Activated CD8-positive, alpha-beta T cell treated with anti-CD3 and anti-CD28 coated beads for 36 hours (primary cell): Measurements from ENCODE around the gene SNCAIP. TPM values are rescaled to one million over a fixed set of nuclear protein-coding genes. Genes with fewer than 3 reads are reported as not detected.
A peak's percentile ranks its signal among the peaks of the same experiment; 100 is the strongest.

ENCODE experiments used
- ATAC-seq: fragments of 200-7000 bp; cut with Tn5 transposase; one replicate; pipeline ENCODE4 v1.10.0; 2021; ENCODE audit warnings: mild to moderate bottlenecking, moderate library complexity
- CTCF ChIA-PET: fragments of 350-600 bp; sonication (Branson Sonifier 250); formaldehyde crosslinking; loops from one replicate; lab custom pipeline; 2021; ENCODE audit warnings: antibody characterized with exemption; lab: Charles Lee
- POLR2A ChIA-PET: fragments of 350-600 bp; sonication (Branson Sonifier 250); formaldehyde crosslinking; loops from one replicate; lab custom pipeline; 2021; ENCODE audit warnings: antibody characterized with exemption; lab: Charles Lee
- DNase-seq: peaks from one replicate; pipeline ENCODE4 v3.0.0-alpha.2; 2020
- H3K27ac Mint-ChIP-seq: one replicate; pipeline ENCODE4 v1.8.0; 2021; ENCODE audit warnings: mild to moderate bottlenecking, mixed read lengths
- H3K27me3 Mint-ChIP-seq: one replicate; pipeline ENCODE4 v1.8.0; 2021; ENCODE audit warnings: mixed read lengths
- H3K36me3 Mint-ChIP-seq: one replicate; pipeline ENCODE4 v1.8.0; 2021; ENCODE audit warnings: low read depth, mixed read lengths
- H3K4me1 Mint-ChIP-seq: one replicate; pipeline ENCODE4 v1.8.0; 2021; ENCODE audit warnings: low read depth, mixed read lengths
- H3K4me3 Mint-ChIP-seq: one replicate; pipeline ENCODE4 v1.8.0; 2021; ENCODE audit warnings: mild to moderate bottlenecking, moderate library complexity, mixed read lengths
- H3K9me3 Mint-ChIP-seq: one replicate; pipeline ENCODE4 v1.8.0; 2021; ENCODE audit warnings: mixed read lengths
- intact Hi-C: fragments of 100-400 bp; cut with micrococcal nuclease; formaldehyde crosslinking; loops from one replicate; pipeline ENCODE4 v1.10.0; 2022
- total RNA-seq, 2 experiments: library from RNA; stranded (reverse); gene quantifications; one replicate each; pipeline ENCODE4 v1.2.3, GENCODE V29; 2021
- TF ChIP-seq, protein P1 (sequence below): fragments of 200-600 bp; IDR thresholded peaks from one replicate; pipeline ENCODE4 v1.8.0; 2022; ENCODE audit warnings: antibody characterized with exemption, mild to moderate bottlenecking

SNCAIP gene
- total RNA-seq, 2 experiments from 2014 or later = not detected

DNA sequence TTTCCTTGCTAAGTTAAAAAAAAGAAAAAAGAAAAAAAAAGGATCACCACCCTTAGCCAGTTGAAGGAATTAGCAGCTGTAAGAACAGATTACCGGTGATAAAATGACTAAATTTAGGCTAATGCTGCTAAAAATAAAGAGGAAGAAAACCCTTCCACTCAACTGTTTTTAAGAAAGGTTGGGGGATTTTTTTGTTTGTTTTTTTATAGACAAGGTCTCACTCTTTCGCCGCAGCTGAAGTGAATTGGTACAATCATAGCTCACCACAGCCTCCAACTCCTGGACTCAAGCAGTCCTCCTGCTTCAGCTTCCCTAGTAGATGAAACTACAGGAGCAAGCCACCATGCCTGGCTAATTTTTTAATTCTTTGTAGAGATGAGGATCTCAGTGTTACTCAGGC is 101.7 kb downstream of the SNCAIP start:
- H3K4me3 Mint-ChIP-seq = no peak overlapping the region
- peaks cover 7% of the 10 kb centered on the region for H3K27me3 Mint-ChIP-seq
- ATAC-seq (no peak), DNase-seq (no peak)
- intact Hi-C loops = no loop called here
- ChIA-PET CTCF (no interaction called here), POLR2A (no interaction called here)
- H3K27ac Mint-ChIP-seq = no peak overlapping the region
- no peaks in the 10 kb centered on the region for H3K36me3 Mint-ChIP-seq
- H3K9me3 Mint-ChIP-seq = no peaks in the 10 kb centered on the region
- no peaks in the 10 kb centered on the region for H3K4me1 Mint-ChIP-seq
- TF ChIP-seq, protein P1, sequence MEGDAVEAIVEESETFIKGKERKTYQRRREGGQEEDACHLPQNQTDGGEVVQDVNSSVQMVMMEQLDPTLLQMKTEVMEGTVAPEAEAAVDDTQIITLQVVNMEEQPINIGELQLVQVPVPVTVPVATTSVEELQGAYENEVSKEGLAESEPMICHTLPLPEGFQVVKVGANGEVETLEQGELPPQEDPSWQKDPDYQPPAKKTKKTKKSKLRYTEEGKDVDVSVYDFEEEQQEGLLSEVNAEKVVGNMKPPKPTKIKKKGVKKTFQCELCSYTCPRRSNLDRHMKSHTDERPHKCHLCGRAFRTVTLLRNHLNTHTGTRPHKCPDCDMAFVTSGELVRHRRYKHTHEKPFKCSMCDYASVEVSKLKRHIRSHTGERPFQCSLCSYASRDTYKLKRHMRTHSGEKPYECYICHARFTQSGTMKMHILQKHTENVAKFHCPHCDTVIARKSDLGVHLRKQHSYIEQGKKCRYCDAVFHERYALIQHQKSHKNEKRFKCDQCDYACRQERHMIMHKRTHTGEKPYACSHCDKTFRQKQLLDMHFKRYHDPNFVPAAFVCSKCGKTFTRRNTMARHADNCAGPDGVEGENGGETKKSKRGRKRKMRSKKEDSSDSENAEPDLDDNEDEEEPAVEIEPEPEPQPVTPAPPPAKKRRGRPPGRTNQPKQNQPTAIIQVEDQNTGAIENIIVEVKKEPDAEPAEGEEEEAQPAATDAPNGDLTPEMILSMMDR = no peak

DNA sequence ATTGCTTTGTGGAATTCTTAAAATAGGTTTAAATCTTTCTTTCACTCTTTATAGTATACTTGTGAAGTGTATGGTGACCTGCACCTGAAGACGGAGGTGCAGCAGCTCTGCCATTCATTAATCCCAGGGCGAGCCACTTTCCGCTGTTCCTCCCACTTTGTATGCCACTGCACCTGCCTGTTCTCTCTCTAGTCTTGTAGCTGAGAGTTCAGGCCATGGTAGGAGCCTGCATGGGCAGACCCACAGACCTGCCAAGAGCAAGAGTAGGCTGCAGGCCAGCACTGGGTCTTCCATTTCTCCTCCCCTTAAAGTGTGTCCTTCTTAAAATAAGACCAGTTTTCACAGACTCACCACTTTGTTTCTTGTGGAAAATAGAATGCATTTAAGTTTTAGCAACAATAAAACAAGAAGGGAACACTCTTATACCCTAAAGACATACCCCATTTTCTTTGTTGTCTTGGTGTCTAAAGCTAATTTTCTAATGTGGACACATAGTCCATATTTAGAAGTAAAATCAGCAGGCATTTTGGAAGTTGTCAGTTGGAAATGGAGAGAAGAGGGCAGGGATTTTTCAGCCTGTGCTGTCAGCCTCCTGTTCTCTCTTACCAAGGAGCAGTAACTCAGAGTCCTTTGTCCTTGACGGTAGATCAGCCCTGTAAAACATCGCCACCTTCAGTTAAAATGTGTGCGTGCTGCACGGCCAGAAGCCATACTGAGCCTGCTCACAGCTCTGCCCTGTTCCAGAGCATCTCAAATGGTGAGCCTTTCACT is 103.2 kb downstream of the SNCAIP start:
- H3K27me3 Mint-ChIP-seq = peaks cover 10% of the 10 kb centered on the region
- H3K4me3 Mint-ChIP-seq = no peak overlapping the region
- no peaks in the 10 kb centered on the region for H3K4me1 Mint-ChIP-seq
- H3K27ac Mint-ChIP-seq = no peak overlapping the region
- no peaks in the 10 kb centered on the region for H3K36me3 Mint-ChIP-seq
- CTCF ChIA-PET = interaction anchor here (0.7 kb wide), 1 partner anchor 10 kb away, joined by 3 read pairs; no protein-coding TSS in a partner anchor
- TF ChIP-seq, protein P1 = no peak
- intact Hi-C loops = no loop called here
- POLR2A ChIA-PET = no interaction called here
- DNase-seq = peak; percentile 12
- no peaks in the 10 kb centered on the region for H3K9me3 Mint-ChIP-seq
- ATAC-seq = peak; percentile 45

DNA sequence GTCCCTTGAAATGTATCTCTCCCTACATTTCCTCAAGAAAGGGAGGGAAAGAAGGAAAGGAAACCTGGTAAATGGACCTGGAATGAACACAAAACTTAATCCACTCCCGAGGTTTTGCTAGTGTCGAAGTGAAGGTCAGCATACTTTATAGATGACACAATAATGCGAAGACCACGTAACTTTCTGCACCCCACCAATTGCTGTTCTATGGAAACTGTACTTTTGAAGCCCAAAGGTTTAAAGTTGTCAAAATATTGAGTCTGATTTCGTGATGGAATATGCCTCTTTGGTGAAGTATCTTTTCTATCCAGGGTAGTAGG is 103.7 kb downstream of the SNCAIP start:
- Mint-ChIP-seq H3K9me3 (no peaks in the 10 kb centered on the region), H3K27me3 (peaks cover 10% of the 10 kb centered on the region), H3K4me3 (no peak overlapping the region), H3K27ac (no peak overlapping the region), H3K36me3 (no peaks in the 10 kb centered on the region), H3K4me1 (no peaks in the 10 kb centered on the region)
- ATAC-seq (no peak), DNase-seq (no peak)
- TF ChIP-seq, protein P1 = no peak
- intact Hi-C loops = no loop called here
- ChIA-PET POLR2A (no interaction called here), CTCF (no interaction called here)

DNA sequence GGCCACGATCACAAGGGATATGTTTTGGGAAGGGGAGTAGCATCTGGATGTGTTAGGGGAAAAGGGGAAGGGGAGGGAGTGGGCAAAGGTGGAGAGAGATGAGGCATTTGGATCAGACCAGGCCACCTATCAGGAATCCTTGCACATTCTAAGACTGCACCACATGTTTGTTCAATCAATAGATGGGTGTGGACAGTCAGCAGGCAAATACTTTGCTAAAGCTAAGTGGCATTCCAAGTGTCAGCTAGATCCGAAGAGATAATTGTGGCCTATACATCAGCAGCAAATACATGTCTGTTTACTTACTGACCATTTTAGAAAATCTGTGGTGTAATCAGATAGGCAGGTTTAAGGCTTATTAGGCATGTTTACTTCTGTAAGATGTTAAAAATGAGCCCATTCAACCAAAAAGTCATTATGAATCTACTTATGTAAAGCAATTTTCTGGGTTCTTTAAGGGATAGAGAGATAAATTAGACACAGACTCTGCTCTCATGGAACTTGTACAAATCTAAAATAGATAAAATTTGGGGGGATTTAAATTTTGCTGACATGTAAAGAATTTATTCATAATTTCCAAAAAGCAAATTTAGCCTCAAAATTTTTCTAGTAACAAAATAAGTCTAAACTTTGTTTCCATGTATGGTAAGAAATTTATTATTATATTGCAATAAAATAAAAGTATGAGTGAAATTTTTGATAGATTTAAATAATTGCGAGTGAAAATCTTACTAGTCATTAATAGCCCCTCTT is 107.3 kb downstream of the SNCAIP start:
- ChIA-PET CTCF (no interaction called here), POLR2A (no interaction called here)
- Mint-ChIP-seq H3K4me1 (no peaks in the 10 kb centered on the region), H3K27ac (no peak overlapping the region), H3K36me3 (no peaks in the 10 kb centered on the region), H3K27me3 (peaks cover 8% of the 10 kb centered on the region), H3K9me3 (no peaks in the 10 kb centered on the region), H3K4me3 (no peak overlapping the region)
- ATAC-seq (no peak), DNase-seq (no peak)
- intact Hi-C loops = no loop called here
- TF ChIP-seq, protein P1 = no peak

DNA sequence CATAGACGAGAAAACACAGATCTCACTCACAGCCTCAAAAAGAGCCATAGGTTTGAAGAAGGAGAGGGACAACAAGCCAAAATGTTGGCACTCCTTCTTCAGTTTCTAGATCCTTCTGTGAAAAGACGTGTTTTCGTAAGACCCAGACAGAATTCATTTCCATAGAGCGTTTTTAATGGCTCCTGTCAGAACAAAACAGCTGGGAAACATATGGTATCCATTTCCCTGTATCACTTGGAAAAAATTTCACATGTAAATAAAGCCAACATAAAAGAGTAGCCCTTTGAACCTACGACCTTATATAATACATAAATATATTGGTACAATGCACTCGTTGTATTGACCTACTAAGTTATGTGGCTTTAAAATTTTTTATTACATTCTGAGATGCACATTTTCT is 108.1 kb downstream of the SNCAIP start:
- ATAC-seq = no peak
- intact Hi-C loops = no loop called here
- POLR2A ChIA-PET = no interaction called here
- no peaks in the 10 kb centered on the region for H3K36me3 Mint-ChIP-seq
- no peak for DNase-seq
- H3K4me1 Mint-ChIP-seq = no peaks in the 10 kb centered on the region
- no peak overlapping the region for H3K4me3 Mint-ChIP-seq
- CTCF ChIA-PET = no interaction called here
- TF ChIP-seq, protein P1 = no peak
- H3K27ac Mint-ChIP-seq = no peak overlapping the region
- peaks cover 8% of the 10 kb centered on the region for H3K27me3 Mint-ChIP-seq
- no peaks in the 10 kb centered on the region for H3K9me3 Mint-ChIP-seq
